ENCODE results near the gene RALGPS1.

- TF ChIP-seq, protein P1, sequence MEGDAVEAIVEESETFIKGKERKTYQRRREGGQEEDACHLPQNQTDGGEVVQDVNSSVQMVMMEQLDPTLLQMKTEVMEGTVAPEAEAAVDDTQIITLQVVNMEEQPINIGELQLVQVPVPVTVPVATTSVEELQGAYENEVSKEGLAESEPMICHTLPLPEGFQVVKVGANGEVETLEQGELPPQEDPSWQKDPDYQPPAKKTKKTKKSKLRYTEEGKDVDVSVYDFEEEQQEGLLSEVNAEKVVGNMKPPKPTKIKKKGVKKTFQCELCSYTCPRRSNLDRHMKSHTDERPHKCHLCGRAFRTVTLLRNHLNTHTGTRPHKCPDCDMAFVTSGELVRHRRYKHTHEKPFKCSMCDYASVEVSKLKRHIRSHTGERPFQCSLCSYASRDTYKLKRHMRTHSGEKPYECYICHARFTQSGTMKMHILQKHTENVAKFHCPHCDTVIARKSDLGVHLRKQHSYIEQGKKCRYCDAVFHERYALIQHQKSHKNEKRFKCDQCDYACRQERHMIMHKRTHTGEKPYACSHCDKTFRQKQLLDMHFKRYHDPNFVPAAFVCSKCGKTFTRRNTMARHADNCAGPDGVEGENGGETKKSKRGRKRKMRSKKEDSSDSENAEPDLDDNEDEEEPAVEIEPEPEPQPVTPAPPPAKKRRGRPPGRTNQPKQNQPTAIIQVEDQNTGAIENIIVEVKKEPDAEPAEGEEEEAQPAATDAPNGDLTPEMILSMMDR (IDR thresholded peaks at IDR 0.05) = no peak
- no peak for TF ChIP-seq EP300 (IDR thresholded peaks at IDR 0.05)
- peak; percentile 28 to 52 for TF ChIP-seq POLR2AphosphoS5 (IDR thresholded peaks at IDR 0.05)
- TF ChIP-seq POLR2A (IDR thresholded peaks at IDR 0.05; ENCODE audit: low read depth) = no peak
Measured at GRCh38 chr9:127154390-127155191, 240.0 kb downstream of the RALGPS1 start.
